Stimulated activated CD8-positive, alpha-beta memory T cell treated with anti-CD3 and anti-CD28 coated beads, Interleukin-12 subunit alpha, Interleukin-12 subunit beta, amount 100 ng/mL, for 24 hours (primary cell): ENCODE measurements around the gene HS3ST3B1.

Source experiments
- DNase-seq: peaks from one replicate; pipeline ENCODE4 v3.0.0-alpha.2; 2020; ENCODE audit errors: extremely low read depth

Gene HS3ST3B1

DNA sequence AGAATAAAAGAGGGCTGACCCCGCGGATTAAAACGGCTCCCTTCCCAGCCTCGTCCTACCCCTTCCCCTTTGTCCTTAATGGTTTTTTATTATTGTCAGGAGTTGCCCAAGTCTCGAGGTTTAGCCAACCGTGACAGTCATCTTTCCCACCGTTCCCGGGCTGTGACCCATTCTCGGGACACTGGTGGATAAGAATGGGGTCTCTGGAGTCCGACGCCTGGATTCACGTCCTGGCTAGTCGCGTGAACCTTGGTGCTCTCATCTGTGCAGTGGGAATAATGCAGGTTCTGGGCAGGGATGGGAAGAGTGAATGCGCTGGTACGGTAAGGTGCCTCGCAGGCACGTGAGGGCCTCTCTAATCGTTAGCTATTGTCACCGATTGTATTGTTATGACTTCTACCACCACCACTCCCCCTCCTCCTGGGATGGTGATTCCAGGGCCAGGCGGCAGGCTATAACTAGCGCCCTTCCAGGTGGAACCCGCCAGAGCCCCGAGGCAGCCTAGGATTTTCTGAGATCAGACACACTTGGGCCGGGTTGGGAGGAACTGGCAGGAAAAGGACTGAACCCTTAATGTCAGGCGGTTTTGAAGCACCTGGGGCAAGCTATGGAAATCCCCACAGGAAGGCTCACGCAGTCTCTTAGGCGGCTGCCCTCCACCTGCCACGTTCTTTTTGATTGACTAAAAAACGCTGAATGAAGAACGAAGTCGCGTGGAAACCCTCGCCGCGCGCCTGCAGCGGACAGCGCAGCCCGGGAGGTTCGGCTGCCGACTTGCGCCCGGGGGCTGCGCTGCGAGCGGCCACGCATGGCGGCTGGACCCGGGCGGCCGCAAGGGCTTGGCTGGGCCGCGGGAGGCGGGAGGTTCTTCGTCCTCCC lies 2.7 kb downstream of the HS3ST3B1 start:
- no peak for DNase-seq

DNA sequence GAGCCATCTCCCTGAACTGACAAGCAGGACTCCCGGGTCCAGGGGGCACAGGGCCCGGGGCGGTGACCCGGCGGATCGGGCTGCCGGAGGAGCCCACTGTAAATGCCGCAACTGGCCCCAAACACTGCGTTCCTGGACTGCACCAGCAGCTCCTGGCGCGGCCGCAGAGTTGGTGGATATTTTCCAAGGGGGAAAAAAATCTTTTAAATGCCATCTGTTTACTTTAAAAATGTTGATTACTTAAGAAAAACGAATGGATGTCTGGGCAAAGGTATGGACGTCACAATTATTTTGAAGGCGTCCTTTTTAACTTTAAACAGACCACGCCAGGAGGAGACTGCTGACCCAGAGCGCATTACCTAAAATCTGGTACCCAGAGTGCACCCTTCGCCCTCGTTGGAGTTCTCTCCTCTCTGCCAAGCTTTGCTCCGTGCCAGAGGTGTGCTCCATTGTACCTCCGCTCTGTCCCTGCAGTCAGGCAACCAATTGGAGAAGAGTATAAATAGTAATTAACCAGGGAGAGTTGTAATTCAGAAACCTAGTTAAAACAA lies 3.4 kb downstream of the HS3ST3B1 start:
- no peak for DNase-seq

DNA sequence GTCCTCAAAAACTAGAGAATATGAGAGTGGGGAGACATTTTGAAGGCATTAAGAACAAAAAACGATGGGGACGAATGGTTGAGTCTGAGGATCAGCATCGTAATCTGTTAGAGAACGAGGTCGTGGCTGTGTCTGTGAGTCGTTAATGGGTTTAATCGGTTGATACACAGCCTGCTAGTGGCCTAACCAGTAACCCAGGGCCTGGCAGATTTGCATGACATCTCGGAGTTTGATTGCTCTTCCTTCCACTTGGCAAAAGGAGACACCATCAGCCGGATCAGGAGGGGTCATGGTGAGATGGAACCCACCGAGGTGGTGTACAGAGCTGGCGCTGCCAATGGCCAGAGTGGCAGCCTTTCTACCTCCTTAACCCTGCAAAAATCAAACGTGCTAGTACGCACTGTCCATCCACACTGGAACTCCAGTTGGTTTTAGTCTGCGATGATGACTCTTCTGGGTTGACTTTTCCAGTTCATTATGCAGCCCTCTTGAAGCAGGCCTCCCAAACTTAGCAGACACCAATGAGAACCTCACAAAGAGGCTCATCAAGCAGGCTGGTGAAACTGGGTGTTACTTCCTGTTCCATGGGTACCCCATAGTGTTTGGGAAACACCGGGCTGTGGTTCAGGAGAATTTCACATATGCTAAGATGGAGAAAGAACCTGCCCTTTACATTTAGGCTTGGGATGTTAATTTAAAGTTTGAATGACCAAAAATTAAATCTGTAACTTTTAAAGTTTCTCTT lies 4.1 kb downstream of the HS3ST3B1 start:
- DNase-seq: no peak

DNA sequence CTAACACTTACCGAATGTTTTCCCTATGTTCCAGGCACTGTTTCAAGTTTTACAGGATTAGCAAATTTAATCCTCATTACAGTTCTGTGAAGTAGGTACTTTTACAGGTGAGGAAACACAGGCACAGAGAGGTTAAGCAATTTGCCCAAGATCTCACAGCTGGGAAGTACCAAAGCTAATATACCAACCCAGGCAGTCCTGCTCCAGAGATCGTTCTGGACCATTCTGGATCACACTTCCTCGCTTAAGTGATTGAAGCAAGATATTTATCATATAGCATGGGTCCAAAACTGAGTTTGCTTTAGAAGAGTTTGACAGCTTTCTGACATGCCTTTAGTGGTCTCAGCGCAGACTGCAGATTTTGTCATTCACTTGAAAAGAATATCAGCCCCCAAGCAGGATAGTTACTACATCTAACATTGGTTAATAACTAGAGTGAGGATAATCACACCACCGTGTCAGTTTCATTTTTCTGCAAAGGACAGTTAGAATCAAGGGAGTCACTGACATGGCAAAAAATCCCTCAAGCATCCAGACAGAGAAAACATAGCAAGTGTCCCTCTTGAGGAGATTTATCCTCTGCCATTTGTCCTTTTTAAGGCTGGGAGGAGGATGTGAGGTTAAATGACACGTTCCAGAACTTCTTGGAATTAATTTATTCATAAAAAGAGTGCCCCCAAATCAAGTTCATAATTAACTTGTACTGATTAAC lies 5.1 kb downstream of the HS3ST3B1 start:
- no peak for DNase-seq

DNA sequence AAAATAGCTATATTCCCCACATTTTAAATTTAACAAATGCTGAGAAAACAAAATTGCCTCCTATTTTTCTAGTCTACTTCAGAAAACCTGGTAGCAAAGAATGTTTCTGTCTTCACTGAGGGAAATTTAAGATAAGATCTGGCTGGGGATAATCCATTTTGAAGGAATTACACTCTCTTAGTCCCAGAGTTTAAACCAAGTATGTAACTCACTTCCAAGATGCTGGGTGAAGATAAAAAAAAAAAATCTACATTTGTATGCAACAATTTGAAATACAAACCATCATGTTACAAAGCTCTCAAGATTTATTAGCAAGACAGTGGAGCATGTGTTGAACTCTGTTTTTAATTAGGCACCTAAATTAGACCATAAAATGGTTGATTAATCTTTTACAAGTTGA lies 5.7 kb downstream of the HS3ST3B1 start:
- no peak for DNase-seq

DNA sequence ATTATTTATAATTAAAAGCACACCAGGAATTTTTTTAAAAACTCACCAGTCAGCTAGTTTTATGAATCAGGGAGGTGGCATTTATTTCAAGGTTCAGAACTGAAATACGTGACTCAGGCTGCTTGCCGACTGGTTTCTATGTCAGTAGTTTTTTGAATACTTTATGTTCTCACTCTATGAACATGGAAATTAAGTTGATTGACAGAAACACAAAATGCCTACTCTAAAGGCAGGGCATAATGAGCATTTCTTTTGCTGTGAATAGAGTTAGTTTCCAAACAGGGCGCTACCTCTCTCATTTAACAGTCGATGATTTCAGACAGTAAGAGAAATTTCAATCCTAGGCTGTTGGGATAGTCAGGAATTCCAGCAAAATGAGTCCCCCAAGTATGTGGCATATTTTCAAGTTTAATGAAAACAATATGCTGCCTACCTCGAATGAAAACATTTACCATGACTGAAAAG lies 6.7 kb downstream of the HS3ST3B1 start:
- no peak for DNase-seq

DNA sequence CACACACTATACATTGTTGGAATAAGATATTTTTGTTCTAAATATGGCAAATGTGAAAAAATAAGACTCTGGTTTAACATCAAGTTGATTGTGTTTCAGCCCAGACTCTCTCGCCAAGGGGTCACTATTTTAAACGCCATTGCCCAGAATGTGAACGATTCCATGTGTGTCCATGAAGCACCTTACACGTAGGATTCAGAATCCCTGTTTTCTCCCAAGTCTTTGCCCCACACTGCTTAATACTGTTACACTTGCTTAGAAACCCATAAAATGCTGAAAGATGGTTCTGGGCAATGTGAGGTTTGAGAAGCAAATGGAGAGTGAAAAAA lies 7.7 kb downstream of the HS3ST3B1 start:
- DNase-seq: no peak

- DNase-seq: peak; percentile 72
Observed at GRCh38 chr17:14308965-14309879, 8.3 kb downstream of the HS3ST3B1 start.

GRCh38 chr17:14310101-14310500 lies 9.2 kb downstream of the HS3ST3B1 start:
- no peak for DNase-seq

DNA sequence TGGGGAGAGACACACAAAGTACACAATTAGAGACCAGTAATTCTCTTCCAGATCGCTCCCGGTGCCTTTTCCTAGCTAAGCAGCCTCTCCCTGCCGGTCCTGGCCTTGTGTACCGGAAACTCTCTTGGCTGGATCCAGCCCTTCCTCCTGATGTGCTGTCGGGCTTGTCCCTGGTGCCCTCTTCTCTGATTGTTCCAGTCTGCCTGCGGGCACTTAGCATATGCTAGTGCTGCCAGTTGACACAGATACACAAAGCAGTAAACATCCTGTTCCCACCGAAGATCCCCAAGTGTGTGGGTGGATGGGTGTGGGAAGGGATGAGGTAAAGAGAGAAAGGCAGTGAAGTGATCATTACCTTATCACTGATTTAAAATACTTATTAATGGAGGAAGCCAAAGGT lies 9.7 kb downstream of the HS3ST3B1 start:
- DNase-seq: no peak

DNA sequence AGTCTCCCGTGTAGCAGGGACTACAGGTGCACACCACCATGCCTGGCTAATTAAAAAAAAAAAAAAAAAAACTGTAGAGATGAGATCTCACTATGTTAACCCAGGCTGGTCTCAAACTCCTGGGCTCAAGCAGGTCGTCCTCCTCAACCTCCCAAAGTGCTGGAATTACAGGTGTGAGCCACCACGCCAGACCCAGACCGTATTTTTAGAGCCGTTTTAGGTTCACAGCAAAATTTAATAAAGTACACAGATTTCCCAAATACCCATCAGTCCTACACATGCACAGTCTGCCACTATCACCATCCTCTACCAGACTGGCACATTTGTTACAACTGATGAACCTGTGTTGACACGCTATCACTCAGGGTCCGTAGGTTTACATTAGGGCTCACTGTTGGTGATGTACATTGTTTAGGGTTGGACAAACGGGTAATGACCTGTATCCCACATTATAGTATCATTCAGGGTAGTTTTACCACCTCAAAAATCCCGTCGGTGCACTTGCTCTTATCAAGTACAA lies 10.4 kb downstream of the HS3ST3B1 start:
- no peak for DNase-seq

- DNase-seq: no peak
Observed at GRCh38 chr17:14311981-14312380, 11.1 kb downstream of the HS3ST3B1 start.

DNA sequence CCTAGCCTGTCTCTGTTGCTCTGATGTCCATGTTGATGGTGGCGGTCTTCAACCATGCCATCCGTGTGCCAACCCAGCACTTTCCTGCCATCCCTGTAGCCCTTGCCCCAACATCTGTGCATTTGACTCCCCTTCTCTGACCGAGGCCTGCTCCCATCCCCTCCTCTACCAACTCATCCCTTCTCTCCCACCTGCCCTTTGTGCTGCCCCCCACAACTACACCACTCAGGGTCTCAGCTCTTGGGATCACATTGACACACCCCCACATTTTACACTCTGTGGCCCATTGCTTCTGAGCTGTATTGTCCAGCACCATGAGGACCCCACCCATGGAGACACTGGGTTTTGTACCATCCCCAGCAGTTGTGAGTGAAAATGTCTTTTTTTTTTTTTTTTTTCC lies 11.6 kb downstream of the HS3ST3B1 start:
- DNase-seq: no peak

DNA sequence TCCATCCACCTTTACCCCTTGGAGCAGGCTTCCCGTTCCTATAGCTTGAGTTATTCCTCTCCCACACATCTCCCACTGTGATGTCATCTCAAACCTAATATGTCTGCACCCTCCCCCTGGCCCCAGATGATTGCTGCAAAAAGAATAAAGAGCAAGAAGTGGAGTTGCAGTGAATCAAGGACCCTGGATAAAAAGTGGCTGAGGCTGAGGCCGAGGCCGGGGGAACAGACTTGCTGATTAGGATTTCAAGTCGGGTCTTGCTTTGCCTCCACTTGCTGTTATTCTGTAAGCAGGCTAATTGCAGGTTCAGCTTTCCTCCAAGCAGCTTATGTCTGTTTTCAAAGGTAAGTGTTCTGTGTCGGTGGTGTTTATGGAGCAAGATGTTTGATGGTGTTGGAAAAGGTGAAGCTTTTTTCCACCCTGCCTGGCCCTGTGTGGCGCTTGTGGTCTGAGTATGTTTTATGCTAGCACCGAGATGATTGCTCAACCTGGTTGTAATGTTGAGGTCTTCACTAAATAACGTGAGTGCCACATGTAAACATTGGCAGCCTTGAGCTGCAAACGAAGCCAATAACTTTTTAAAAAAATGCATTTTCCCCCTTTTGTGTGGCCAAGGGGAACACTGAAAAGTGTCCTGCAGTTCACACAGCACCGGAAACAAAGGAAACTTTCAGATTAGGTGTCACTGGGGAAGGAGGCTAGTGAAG lies 15.4 kb downstream of the HS3ST3B1 start:
- no peak for DNase-seq

GRCh38 chr17:14317383-14317782 lies 16.5 kb downstream of the HS3ST3B1 start:
- no peak for DNase-seq

DNA sequence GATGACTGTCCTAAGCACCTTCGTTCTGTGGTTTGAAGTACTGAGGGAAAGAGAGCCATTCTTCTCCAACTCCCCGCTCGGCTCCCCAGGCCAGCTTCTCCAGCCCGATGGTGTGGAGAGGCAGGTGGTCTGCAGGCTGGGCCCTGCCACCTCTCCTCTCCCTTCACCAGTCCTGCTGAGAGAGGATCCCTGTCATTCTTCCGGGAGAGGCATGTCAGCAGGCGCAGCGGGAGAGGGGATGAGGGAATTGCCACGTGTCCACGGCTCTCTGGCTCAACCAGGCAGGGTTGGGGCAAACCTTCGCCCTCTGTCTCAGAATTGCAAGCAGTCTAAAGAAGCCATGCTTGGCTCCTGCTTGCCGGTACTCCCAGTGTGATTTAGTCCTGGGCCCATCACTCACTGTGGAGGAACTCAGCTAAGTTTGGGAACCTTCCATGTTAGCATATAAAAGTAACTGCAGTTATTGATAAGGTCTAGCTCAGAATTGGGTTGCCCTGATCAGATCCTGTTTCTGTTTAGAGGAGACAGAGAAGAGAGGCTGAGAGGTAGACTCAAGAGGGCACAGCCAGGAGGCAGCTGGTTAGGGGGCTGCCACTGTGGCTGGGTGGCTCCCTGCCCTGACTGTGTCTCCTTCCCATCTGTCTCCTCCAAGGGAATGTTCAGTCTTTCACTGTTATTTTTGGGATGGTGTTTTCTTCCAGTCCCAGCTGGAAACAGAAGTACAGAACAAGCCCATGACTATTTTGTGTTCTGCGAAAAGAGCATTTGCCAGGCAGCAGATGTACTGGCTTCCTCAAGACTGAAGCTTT lies 17.4 kb downstream of the HS3ST3B1 start:
- no peak for DNase-seq

- no peak for DNase-seq
Observed at GRCh38 chr17:14318918-14319205, 18.0 kb downstream of the HS3ST3B1 start.

DNA sequence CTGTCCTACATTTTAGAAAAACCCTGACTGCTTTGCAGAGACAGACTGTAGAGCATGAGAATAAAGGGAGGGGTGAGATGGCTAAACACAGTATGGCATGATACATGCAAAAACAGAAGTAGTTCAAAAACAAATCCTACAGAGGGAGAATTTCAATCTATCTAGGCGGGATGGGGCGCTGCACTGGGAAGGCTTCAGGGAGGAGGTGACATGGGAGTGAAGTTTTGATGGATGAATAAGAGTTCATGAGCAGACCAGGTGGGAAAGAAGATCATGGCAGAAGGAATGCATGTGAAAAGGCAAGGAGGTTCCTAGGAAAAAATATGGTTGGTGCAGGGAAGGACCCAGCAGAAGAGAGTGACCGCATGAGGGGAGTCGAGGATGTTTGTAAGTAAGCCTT lies 19.2 kb downstream of the HS3ST3B1 start:
- no peak for DNase-seq

DNA sequence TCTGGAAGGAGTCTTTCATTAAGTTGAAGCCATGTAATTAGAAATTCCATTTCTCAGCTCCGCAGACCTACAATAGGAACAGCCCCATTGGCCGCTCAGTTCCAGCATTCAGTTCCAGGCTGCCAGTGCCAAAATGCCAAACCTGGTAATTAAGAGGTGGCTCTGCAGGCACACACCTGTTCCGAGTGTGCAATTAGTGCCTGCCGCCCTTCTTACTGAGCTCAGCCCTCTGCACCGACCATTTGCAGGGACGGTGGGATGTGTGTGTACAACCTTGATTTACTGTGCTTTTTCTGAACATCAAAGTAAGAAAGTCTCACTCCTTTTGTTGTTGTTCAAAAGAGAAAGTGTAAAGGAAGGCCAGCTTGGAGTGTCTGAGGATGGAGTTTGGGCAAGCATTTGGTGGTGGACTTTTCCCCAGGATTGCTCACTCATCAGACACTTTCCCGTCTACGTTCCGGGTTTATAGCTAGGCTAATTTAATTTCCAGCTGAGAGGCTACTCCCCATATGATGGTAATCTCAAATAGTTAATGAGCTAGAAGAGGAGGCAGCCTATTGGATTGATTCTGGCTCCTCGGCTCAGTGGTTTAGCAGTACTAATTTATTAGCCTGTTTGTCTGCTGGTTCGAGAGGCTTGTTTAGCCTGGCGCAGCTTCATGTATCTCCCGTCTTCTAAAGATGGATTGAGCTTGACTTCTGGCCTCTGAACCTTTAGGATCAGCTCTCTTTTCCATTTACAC lies 20.0 kb downstream of the HS3ST3B1 start:
- no peak for DNase-seq
